Mucosa of descending colon (tissue), 3 donors: ENCODE data around the gene MAGIX. TPM values are rescaled to one million over a fixed set of nuclear protein-coding genes. Genes with fewer than 3 reads are reported as not detected.

Source experiments
- ATAC-seq: fragments of 200-7000 bp; cut with Tn5 transposase; one replicate; pipeline ENCODE4 v1.9.1; 2020; ENCODE audit warnings: mild to moderate bottlenecking, moderate library complexity
- DNase-seq, 3 donors: peaks; one replicate each; pipeline ENCODE4 v3.0.0-alpha.2; 2020
- H3K36me3 ChIP-seq: fragments of 200-600 bp; one replicate; pipeline ENCODE4 v1.8.0; 2021; ENCODE audit warnings: low read depth, mild to moderate bottlenecking
- H3K4me1 ChIP-seq: fragments of 200-600 bp; one replicate; pipeline ENCODE4 v1.8.0; 2021; ENCODE audit warnings: low read depth, mild to moderate bottlenecking
- H3K4me3 ChIP-seq: fragments of 200-600 bp; one replicate; pipeline ENCODE4 v1.8.0; 2021; ENCODE audit warnings: mild to moderate bottlenecking
- H3K9me3 ChIP-seq: fragments of 200-600 bp; one replicate; pipeline ENCODE4 v1.8.0; 2021; ENCODE audit warnings: mild to moderate bottlenecking
- intact Hi-C, 2 donors: fragments of 100-400 bp; cut with DNase I in 1 of 2; cut with micrococcal nuclease in 1 of 2; formaldehyde crosslinking; loops; one replicate each; pipeline versions ENCODE4 v1.11.0 to v1.11.1; 2022; cut with DNase I, micrococcal nuclease
- total RNA-seq, 3 donors: library from RNA; stranded (reverse); fragmentation: NEBNext Ultra II Directional in 2 of 3; extraction: Animal tissue kit (Norgen Biotek cat#: 25700) in 2 of 3; gene quantifications; one replicate each; pipeline versions ENCODE4 v1.2.1 to v1.2.4, GENCODE V29; 2021 to 2023
- TF ChIP-seq, protein P1 (sequence below): fragments of 200-600 bp; IDR thresholded peaks from one replicate; pipeline ENCODE4 v1.8.0; 2022; ENCODE audit warnings: antibody characterized with exemption, mild to moderate bottlenecking
- donor health status: DM: no; HTN: no; CAD: no; lungs with moderate emphysema.
- donor health status: DM: no; HTN: no; CAD: no.
- donor health status: DM: no; HTN: yes; CAD: no.

Gene MAGIX
- total RNA-seq, 3 donors from 2014 or later, result 9.5 to 16.8 (median 15.6) TPM

- TF ChIP-seq, protein P1, sequence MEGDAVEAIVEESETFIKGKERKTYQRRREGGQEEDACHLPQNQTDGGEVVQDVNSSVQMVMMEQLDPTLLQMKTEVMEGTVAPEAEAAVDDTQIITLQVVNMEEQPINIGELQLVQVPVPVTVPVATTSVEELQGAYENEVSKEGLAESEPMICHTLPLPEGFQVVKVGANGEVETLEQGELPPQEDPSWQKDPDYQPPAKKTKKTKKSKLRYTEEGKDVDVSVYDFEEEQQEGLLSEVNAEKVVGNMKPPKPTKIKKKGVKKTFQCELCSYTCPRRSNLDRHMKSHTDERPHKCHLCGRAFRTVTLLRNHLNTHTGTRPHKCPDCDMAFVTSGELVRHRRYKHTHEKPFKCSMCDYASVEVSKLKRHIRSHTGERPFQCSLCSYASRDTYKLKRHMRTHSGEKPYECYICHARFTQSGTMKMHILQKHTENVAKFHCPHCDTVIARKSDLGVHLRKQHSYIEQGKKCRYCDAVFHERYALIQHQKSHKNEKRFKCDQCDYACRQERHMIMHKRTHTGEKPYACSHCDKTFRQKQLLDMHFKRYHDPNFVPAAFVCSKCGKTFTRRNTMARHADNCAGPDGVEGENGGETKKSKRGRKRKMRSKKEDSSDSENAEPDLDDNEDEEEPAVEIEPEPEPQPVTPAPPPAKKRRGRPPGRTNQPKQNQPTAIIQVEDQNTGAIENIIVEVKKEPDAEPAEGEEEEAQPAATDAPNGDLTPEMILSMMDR, result no peak
- no peak for ATAC-seq
- DNase-seq, result no peak
- H3K36me3 ChIP-seq, result no peaks in the 10 kb centered on the region
- H3K9me3 ChIP-seq, result no peaks in the 10 kb centered on the region
- intact Hi-C loops, result no loop called here
- H3K4me1 ChIP-seq, result no peaks in the 10 kb centered on the region
- H3K4me3 ChIP-seq, result no peak overlapping the region
Observed at GRCh38 chrX:49203536-49203935, 41.0 kb downstream of the MAGIX start.

DNA sequence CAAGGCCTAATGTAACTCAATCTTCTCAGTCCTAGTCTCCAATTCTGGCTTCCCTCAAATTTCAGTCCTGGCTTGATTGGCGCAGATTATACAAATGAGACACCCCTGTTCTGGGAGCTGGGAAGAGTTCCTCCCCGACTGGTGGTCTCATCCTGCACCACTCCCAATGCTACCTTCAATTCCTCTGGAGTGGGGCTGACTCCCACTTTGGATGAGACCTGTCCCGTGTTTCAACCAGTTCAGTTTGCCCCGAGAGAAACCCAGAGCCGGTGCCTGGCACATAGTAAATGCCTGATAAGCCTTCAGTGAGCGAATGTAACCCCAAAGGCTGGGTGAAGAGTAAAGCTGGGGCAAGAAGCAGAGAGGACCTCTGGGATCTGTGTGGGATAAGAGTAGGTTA is 41.5 kb downstream of the MAGIX start:
- DNase-seq (no peak), ATAC-seq (no peak)
- TF ChIP-seq, protein P1, result no peak
- Histone ChIP-seq H3K4me3 (no peak overlapping the region), H3K36me3 (no peaks in the 10 kb centered on the region), H3K4me1 (no peaks in the 10 kb centered on the region), H3K9me3 (no peaks in the 10 kb centered on the region)
- intact Hi-C loops, result no loop called here

GRCh38 chrX:49204709-49205108 is 42.2 kb downstream of the MAGIX start:
- no peaks in the 10 kb centered on the region for H3K9me3 ChIP-seq
- no peak for DNase-seq
- TF ChIP-seq, protein P1, result no peak
- H3K4me3 ChIP-seq, result no peak overlapping the region
- intact Hi-C loops, result no loop called here
- no peaks in the 10 kb centered on the region for H3K4me1 ChIP-seq
- H3K36me3 ChIP-seq, result no peaks in the 10 kb centered on the region
- ATAC-seq, result no peak

GRCh38 chrX:49205443-49205842 is 42.9 kb downstream of the MAGIX start:
- TF ChIP-seq, protein P1, result no peak
- Histone ChIP-seq H3K4me3 (no peak overlapping the region), H3K36me3 (no peaks in the 10 kb centered on the region), H3K4me1 (no peaks in the 10 kb centered on the region), H3K9me3 (no peaks in the 10 kb centered on the region)
- no peak for DNase-seq
- ATAC-seq, result no peak
- intact Hi-C loops, result no loop called here

- ATAC-seq (no peak), DNase-seq (no peak)
- Histone ChIP-seq H3K4me3 (no peak overlapping the region), H3K36me3 (no peaks in the 10 kb centered on the region), H3K9me3 (no peaks in the 10 kb centered on the region), H3K4me1 (no peaks in the 10 kb centered on the region)
- intact Hi-C loops, result no loop called here
- TF ChIP-seq, protein P1, result no peak
Observed at GRCh38 chrX:49206543-49206942, 44.0 kb downstream of the MAGIX start.

- Histone ChIP-seq H3K4me3 (no peak overlapping the region), H3K9me3 (no peaks in the 10 kb centered on the region), H3K36me3 (no peaks in the 10 kb centered on the region), H3K4me1 (no peaks in the 10 kb centered on the region)
- DNase-seq, result no peak
- intact Hi-C loops, result no loop called here
- ATAC-seq, result no peak
- TF ChIP-seq, protein P1, result no peak
Observed at GRCh38 chrX:49208399-49208798, 45.8 kb downstream of the MAGIX start.
